ENCODE results near the gene SEZ6. TPM values are rescaled to one million over a fixed set of nuclear protein-coding genes. Genes with fewer than 3 reads are reported as not detected.

SEZ6 gene
- total RNA-seq, 8 experiments from 2014 or later: 1.5 to 29.2 (median 11.4) TPM

DNA sequence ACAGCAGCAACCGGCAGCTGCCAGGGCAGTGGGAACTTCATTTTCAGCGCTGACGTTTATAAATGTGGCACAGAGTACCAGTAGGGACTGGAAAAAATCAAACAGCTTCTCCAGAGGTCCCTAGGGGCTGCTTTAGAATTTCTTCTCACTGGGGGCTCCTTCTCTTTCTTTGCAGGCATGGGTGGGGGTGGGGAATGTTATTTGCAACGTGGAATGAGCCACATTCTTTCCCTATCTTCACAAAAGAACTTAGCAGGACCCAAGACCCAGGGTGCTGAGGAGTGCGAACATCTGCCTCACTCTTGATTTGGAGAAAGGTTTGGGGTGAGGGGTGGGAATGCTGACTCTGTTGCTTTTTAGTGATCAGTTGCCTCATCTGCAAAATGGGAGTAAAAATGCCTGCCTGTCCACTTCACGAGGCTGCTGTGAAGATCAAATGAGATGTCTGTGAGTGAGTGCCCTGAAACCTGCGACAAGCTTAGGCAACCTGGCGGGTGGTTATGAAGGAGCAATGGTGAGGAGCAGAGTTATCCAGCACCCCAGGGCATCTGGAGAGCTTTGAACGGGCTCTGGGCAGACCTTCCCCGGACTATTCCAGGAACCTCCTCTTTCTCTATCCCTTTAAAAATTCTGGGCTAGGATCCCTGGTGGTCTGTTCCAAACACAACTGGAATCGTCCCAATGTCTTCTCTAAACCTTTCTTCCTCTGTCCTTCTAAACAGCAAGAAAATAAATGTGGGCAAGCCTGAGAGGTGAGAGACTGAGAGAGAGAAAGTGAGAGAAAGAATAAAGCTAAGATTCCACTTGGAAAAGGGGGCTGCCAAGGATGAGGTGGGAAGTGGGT lies 26.4 kb upstream of the SEZ6 start:
- Histone ChIP-seq H3K27ac (no peak overlapping the region), H3K4me1 (replicated peaks in 1 of 2) (peaks cover 21 to 25% of the 10 kb centered on the region in 2 donors), H3K4me3 (no peak overlapping the region)
- 0 to 71% (median 23%) methylated on average over 1 to 9 of the region's 11 CpGs; no CpG with 5 or more reads in 2 of the 10 experiments for WGBS, 10 experiments
- ATAC-seq (replicated peaks in 6 of 8): peak in 3 of 8 experiments; percentile 50 to 63 (median 55)
- in situ Hi-C loops (cut with MboI; ENCODE audit: low pct_unique_long_range_greater_than_20kb in 2 of 9, low sequenced_read_pairs in 9 of 9, unreplicated experiment in 9 of 9): no loop called here

DNA sequence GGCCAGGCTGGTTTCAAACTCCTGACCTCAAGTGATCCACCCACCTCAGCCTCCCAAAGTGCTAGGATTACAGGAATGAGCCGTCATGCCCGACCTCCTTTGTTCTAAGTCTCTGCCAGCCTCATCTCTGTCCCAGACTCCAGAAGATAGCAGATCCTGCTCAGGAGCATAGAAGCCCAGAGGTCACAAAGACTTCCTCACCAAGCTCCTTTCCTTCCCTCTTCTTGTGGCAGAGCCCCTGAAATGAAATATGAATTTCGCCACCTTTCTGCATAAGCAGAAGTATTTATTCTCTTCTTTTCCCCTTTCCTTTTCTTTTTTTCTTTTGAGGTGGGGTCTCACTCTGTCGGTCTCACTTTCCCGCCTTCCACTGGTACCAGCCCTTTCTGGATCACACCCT lies 25.7 kb upstream of the SEZ6 start:
- ATAC-seq (replicated peaks in 6 of 8): no peak
- in situ Hi-C loops (cut with MboI; ENCODE audit: low pct_unique_long_range_greater_than_20kb in 2 of 9, low sequenced_read_pairs in 9 of 9, unreplicated experiment in 9 of 9): no loop called here
- 4 to 86% (median 64%) methylated on average over 2 to 5 of the region's 5 CpGs; no CpG with 5 or more reads in 1 of the 10 experiments for whole genome bisulfite sequencing, 10 experiments
- Histone ChIP-seq H3K4me1 (replicated peaks in 1 of 2) (peaks cover 18 to 25% of the 10 kb centered on the region in 2 donors), H3K27ac (no peak overlapping the region), H3K4me3 (no peak overlapping the region)

DNA sequence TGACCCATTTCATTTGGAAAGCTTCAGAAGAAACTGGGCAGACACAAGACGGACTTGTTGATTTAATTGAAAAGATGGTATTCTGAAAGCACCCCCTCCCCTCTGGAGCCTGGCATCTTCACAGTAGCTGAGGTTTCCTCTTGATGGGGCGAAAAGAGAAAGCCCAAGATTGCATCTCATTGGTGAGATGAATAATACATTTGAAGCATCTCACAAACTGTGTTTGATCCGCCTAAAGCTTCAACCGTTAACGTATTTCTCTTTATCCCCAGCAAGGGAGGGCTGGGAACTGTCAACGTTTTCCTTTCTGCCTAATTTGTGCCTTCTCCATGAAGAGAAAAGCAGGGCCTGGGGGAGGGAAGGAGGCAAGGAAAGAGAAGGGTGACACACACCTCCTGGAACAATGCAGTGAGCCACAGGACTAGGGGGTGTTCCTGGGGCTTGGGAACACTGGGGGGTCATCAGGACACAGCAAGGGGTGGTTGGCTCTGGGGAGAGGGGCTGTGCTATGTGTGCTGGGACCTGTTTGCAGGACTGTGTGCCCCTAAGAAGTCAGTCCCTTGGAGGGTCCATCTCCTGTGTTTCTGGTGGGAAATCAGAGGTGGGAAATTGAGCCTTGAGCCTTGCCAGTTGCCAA lies 18.6 kb upstream of the SEZ6 start:
- H3K27ac ChIP-seq: no peak overlapping the region
- in situ Hi-C loops (cut with MboI; ENCODE audit: low pct_unique_long_range_greater_than_20kb in 2 of 9, low sequenced_read_pairs in 9 of 9, unreplicated experiment in 9 of 9): no loop called here
- peaks cover 31 to 36% of the 10 kb centered on the region in 2 donors for H3K4me1 ChIP-seq (replicated peaks in 1 of 2)
- ATAC-seq (replicated peaks in 6 of 8): no peak
- H3K4me3 ChIP-seq: no peak overlapping the region
- 25 to 100% (median 51%) methylated on average over 1 to 6 of the region's 6 CpGs; no CpG with 5 or more reads in 1 of the 10 experiments for whole genome bisulfite sequencing, 10 experiments

DNA sequence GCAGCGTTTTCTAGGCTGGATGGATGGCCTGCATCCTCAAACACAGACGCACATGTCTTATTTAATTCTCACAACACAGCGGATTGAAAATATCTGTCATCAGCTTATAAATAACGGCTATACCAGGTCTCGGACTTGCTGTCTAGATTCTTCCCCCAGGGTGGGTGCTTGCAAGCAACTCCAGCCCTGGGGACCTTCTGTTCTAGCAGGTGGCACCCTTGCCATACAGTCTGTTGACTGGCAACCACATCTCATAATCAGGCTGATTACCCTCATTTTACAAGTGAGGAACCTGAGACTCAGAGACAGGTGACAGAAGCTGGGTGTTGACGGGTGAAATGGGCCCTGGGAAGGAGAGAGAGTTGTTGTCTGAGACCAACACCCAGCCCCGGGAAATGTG lies 16.2 kb upstream of the SEZ6 start:
- ATAC-seq (replicated peaks in 6 of 8): no peak
- Histone ChIP-seq H3K27ac (no peak overlapping the region), H3K4me3 (no peak overlapping the region), H3K4me1 (replicated peaks in 1 of 2) (peaks cover 24 to 26% of the 10 kb centered on the region in 2 donors)
- 0 to 95% (median 83%) methylated on average over 1 to 7 of the region's 7 CpGs; no CpG with 5 or more reads in 3 of the 10 experiments for WGBS, 10 experiments
- in situ Hi-C loops (cut with MboI; ENCODE audit: low pct_unique_long_range_greater_than_20kb in 2 of 9, low sequenced_read_pairs in 9 of 9, unreplicated experiment in 9 of 9): no loop called here

DNA sequence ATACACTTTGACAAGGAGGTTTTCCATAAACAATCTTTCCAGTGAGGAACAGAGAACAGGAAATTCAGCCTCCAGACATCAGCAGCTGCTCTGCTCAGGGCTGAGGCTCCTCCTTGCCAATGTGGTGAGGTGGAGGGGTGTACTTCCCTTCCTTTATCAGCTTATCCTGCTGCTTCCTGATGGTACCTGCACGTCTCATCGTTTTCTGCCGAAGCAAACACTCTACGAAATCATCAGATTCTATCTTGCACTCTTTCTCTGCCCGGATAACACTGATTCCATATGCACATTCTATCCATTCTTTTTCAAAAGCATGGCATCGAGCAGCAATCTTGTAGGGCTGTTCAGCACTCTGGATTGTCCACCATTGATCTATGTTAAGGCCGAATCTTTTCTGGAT lies 15.4 kb upstream of the SEZ6 start:
- peaks cover 24 to 32% of the 10 kb centered on the region in 2 donors for H3K4me1 ChIP-seq (replicated peaks in 1 of 2)

DNA sequence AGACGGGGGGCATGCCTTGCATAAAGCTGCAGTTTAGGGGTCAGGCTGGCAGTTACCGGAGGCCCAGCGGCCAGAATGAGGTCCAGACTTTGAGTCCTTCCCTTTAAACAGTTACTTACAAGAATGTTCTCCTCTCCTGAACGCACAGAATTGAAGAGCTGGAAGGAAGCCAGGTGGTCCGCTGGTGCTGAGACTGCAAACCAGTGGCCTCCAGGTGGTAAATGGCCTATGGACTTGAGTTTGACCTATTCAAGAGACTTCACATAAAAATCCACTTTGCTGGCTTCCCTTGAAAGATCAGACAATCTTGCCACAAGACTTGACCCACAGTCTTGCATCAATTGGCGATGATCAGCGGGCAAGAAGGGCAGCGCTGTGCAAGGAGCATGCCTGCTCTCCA lies 14.7 kb upstream of the SEZ6 start:
- H3K4me1 ChIP-seq (replicated peaks in 1 of 2): peaks cover 24 to 34% of the 10 kb centered on the region in 2 donors
- H3K4me3 ChIP-seq: no peak overlapping the region
- no peak overlapping the region for H3K27ac ChIP-seq
- no peak for ATAC-seq (replicated peaks in 6 of 8)
- 71 to 100% (median 92%) methylated on average over 2 to 6 of the region's 8 CpGs; no CpG with 5 or more reads in 3 of the 10 experiments for WGBS, 10 experiments
- in situ Hi-C loops (cut with MboI; ENCODE audit: low pct_unique_long_range_greater_than_20kb in 2 of 9, low sequenced_read_pairs in 9 of 9, unreplicated experiment in 9 of 9): no loop called here

More for the DNA sequence above, 15.4 kb upstream of the SEZ6 start:
- WGBS, 10 experiments: 8 to 94% (median 63%) methylated on average over 1 to 7 of the region's 7 CpGs; no CpG with 5 or more reads in 3 of the 10 experiments
- H3K4me3 ChIP-seq: no peak overlapping the region
- no peak overlapping the region for H3K27ac ChIP-seq
- no peak for ATAC-seq (replicated peaks in 6 of 8)
- in situ Hi-C loops (cut with MboI; ENCODE audit: low pct_unique_long_range_greater_than_20kb in 2 of 9, low sequenced_read_pairs in 9 of 9, unreplicated experiment in 9 of 9): no loop called here

DNA sequence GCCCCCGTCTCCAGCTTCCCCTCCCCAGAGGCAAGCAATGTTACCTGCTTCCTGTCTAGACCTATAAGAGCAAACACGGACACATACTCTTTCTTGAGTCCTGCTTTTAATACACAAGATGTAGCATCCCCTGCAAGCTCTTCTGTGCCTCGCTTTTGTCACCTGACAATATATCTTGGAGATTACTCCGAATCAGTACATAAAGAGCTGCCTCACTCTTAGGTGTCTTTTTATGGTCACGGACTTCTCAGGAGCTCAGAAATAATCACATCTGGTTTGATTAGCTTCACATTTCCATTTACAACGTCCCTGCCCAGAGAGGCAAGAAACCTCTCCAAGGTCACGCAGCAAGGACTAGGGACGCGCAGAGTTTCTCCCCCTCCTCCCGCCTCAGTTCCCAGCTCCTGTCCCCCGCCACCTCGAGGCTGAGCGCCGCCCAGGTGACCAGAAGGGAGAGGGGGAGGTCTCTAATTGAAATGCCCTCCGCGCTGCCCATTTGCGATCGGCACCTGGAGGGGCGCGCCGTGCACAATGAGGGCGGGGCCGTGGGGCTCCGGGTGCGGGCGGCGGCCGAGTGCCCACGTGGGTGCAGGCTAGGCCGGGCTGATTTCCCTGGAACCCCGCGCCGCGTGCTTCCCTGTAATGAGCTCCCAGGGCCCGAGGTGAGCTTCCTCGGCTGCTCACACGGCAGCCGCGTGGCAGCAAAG lies 13.8 kb upstream of the SEZ6 start:
- H3K27ac ChIP-seq: no peak overlapping the region
- no peak overlapping the region for H3K4me3 ChIP-seq
- 4 to 60% (median 15%) methylated on average over 1 to 16 of the region's 39 CpGs; no CpG with 5 or more reads in 3 of the 10 experiments for WGBS, 10 experiments
- H3K4me1 ChIP-seq (replicated peaks in 1 of 2): peaks cover 27 to 40% of the 10 kb centered on the region in 2 donors
- in situ Hi-C loops (cut with MboI; ENCODE audit: low pct_unique_long_range_greater_than_20kb in 2 of 9, low sequenced_read_pairs in 9 of 9, unreplicated experiment in 9 of 9): no loop called here
- peak; percentile 64 to 94 (median 89) for ATAC-seq (replicated peaks in 6 of 8)

DNA sequence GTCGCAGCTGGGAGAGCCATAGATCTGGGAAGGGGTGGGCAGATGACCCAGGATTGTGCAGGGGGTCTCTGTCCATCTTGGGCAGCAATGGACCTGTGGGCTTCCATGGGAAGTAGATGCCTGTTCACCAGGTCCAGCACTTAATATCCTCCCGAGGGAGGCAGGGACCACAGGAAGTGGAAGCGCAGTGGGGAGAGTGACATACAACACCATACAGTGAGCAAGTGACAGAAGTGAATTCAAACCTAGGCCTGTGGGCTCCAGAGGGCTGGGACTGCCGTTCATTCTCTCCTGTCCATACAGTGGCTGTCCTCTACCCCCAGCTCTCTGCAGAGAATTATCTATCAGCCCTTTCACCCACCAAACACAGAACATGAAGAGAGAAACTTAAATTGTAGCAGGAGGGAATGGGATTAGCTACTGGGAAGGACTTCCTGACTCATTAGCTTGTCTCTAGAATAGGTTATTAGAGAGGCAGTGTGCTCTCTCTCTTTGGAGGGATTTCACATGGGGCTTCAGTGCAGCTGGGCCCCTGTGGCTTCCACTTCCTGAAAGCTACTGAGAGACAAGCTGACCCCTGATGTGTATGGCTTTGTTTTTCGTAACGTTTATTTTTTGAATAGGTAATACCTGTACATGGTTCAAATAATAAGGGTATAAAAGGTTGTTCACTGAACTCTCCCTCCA lies 13.1 kb upstream of the SEZ6 start:
- WGBS, 10 experiments: 33 to 64% (median 58%) methylated on average over 1 to 4 of the region's 6 CpGs; no CpG with 5 or more reads in 4 of the 10 experiments
- Histone ChIP-seq H3K27ac (no peak overlapping the region), H3K4me1 (replicated peaks in 1 of 2) (peaks cover 26 to 36% of the 10 kb centered on the region in 2 donors), H3K4me3 (no peak overlapping the region)
- ATAC-seq (replicated peaks in 6 of 8): no peak
- in situ Hi-C loops (cut with MboI; ENCODE audit: low pct_unique_long_range_greater_than_20kb in 2 of 9, low sequenced_read_pairs in 9 of 9, unreplicated experiment in 9 of 9): no loop called here

DNA sequence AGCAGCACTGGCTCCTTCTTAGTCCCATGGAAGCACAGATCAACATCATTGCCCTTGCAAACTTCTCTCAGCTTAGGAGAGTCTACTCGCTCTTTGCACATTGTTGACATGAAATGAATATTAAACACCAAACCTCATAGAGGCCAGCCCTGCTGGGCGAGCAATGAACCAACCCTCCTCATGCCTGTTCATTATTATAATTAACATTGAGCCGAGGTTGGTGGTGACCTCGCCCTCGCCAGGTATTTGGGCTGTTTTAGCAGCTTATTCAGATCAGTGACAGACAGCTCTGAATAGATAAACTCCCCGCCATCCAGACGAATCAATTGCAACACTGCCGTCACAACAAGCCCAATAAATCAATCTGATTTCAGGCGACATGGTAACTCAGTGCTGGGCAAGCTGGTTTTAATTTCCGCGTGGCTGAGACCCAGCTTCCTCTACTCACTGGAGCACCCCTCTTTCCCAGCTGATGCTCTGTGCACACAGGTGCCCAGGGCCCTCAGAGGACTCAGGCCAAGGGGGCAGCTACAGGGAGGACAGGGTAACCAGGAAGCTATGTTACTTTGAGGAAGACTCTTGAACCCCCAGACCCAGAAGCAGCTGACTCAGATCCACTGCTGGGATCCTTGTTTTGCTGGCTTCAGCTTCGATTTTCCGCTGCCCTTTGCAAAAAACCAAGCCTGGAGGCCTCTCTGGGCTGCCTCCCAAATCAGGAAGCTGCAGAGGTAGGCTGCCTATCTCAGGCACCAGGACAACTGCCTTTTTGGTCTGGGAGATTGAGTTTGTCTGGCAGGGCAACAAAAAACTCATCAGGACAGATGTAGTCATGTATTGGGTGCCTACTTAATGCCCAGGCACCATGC lies 10.7 kb upstream of the SEZ6 start:
- in situ Hi-C loops (cut with MboI; ENCODE audit: low pct_unique_long_range_greater_than_20kb in 2 of 9, low sequenced_read_pairs in 9 of 9, unreplicated experiment in 9 of 9): no loop called here
- ATAC-seq (replicated peaks in 6 of 8): peak in 3 of 8 experiments; percentile 22 to 86 (median 77)
- Histone ChIP-seq H3K4me3 (no peak overlapping the region), H3K4me1 (replicated peaks in 1 of 2) (peaks cover 26 to 43% of the 10 kb centered on the region in 2 donors), H3K27ac (no peak overlapping the region)
- 0 to 86% (median 57%) methylated on average over 1 to 11 of the region's 13 CpGs; no CpG with 5 or more reads in 1 of the 10 experiments for WGBS, 10 experiments

DNA sequence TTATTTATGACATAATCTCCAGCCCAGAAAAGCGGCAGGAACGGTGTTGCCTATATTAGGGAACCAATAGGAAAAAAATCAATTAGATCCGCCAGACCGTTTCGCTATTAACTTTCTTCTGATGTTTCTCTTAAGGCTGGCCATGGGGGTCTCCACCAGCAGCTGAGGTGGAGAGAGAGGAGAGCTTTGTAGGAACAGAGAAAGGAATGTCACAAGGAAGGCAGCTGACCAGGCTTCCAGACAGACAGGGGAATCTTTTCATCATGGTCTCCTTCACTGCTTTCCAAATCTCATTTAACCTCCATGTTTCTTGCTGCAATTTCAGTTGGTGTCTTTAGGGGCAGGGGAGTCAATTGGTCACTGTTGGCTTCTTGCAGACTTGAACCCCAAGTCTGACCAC lies 8.9 kb upstream of the SEZ6 start:
- 27 to 82% (median 48%) methylated on average over 2 to 5 of the region's 5 CpGs; no CpG with 5 or more reads in 1 of the 10 experiments for WGBS, 10 experiments
- in situ Hi-C loops (cut with MboI; ENCODE audit: low pct_unique_long_range_greater_than_20kb in 2 of 9, low sequenced_read_pairs in 9 of 9, unreplicated experiment in 9 of 9): no loop called here
- no peak overlapping the region for H3K4me3 ChIP-seq
- no peak overlapping the region for H3K27ac ChIP-seq
- peaks cover 16 to 37% of the 10 kb centered on the region in 2 donors for H3K4me1 ChIP-seq (replicated peaks in 1 of 2)
- no peak for ATAC-seq (replicated peaks in 6 of 8)

DNA sequence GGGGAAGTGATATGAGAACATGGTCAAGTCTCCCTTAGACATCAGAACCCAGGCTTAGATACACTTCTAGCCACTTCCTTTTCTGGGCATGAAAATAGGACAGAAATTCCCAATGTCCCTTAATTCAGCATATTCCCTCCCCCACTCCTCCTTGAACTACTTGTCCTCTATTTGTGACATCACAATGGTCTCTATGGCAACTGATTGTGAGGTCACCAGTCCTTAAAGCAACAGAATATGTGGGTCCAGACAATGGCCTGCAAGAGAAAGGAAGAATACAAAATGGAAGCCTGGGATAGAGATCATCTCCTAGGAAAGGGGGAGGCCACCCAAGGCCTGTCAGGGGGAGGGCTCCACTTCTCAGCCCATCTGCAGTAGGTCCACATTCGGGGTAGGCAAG lies 6.7 kb upstream of the SEZ6 start:
- in situ Hi-C loops (cut with MboI; ENCODE audit: low pct_unique_long_range_greater_than_20kb in 2 of 9, low sequenced_read_pairs in 9 of 9, unreplicated experiment in 9 of 9): no loop called here

DNA sequence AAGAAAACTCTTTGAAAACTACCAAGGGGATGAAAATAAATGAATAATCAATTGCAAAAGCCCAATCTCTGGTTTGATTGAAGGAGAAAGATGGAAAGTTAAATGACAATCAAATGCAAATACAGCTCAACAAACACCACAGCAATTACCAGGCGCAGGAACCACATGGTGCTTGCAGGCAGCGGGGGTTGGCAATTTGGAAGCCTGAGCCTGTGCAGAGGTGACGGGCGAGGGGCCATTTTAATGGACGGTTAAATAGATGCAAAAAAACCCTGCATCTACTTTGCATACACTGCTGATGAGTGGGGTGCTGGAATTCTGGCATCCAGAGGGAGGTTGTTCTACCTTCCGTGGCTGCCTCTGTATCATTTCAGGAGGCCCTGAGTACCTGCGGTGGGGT lies 4.8 kb upstream of the SEZ6 start:
- WGBS, 10 experiments: 28 to 100% (median 53%) methylated on average over 1 to 6 of the region's 7 CpGs; no CpG with 5 or more reads in 4 of the 10 experiments
- in situ Hi-C loops (cut with MboI; ENCODE audit: low pct_unique_long_range_greater_than_20kb in 2 of 9, low sequenced_read_pairs in 9 of 9, unreplicated experiment in 9 of 9): no loop called here
- no peak for ATAC-seq (replicated peaks in 6 of 8)
- Histone ChIP-seq H3K4me3 (no peak overlapping the region), H3K27ac (no peak overlapping the region), H3K4me1 (replicated peaks in 1 of 2) (peaks cover 26 to 39% of the 10 kb centered on the region in 2 donors)

More for the DNA sequence above, 6.7 kb upstream of the SEZ6 start:
- H3K4me3 ChIP-seq: no peak overlapping the region
- 0 to 80% (median 40%) methylated on average over 1 of the region's 1 CpG; no CpG with 5 or more reads in 5 of the 10 experiments for WGBS, 10 experiments
- peaks cover 15 to 37% of the 10 kb centered on the region in 2 donors for H3K4me1 ChIP-seq (replicated peaks in 1 of 2)
- no peak overlapping the region for H3K27ac ChIP-seq
- no peak for ATAC-seq (replicated peaks in 6 of 8)

Measured in motor neuron (in vitro differentiated cells).